Measurements from ENCODE around the gene TNFRSF14.

TNFRSF14 gene

GRCh38 chr1:2523891-2524609 lies 32.1 kb upstream of the TNFRSF14 start:
- H3K27me3 ChIP-seq (replicated peaks; ENCODE audit: control insufficient read depth, insufficient read depth, low read length), result no peaks in the 10 kb centered on the region
- TF ChIP-seq CTCF (IDR thresholded peaks at IDR 0.05; ENCODE audit: insufficient read depth, low read length, poor library complexity, severe bottlenecking), result no peak
- DNase-seq (ENCODE audit: extremely low read depth, insufficient read length), result no peak
- peaks cover 16% of the 10 kb centered on the region for H3K36me3 ChIP-seq (ENCODE audit: control insufficient read depth, insufficient read depth, low read length)
- H3K4me3 ChIP-seq (replicated peaks; ENCODE audit: low read depth, low read length), result no peak overlapping the region; the same call in 1 of the 2 replicates

- no peaks in the 10 kb centered on the region; the same call in 1 of the 2 replicates for H3K27me3 ChIP-seq (replicated peaks; ENCODE audit: control insufficient read depth, insufficient read depth, low read length)
- DNase-seq (ENCODE audit: extremely low read depth, insufficient read length), result no peak
- H3K4me3 ChIP-seq (replicated peaks; ENCODE audit: low read depth, low read length), result peak overlapping the region; percentile 78
- TF ChIP-seq CTCF (IDR thresholded peaks at IDR 0.05; ENCODE audit: insufficient read depth, low read length, poor library complexity, severe bottlenecking), result no peak
- peaks cover 7% of the 10 kb centered on the region for H3K36me3 ChIP-seq (ENCODE audit: control insufficient read depth, insufficient read depth, low read length)
Measured at GRCh38 chr1:2525572-2525919, 30.6 kb upstream of the TNFRSF14 start.

- TF ChIP-seq CTCF (IDR thresholded peaks at IDR 0.05; ENCODE audit: insufficient read depth, low read length, poor library complexity, severe bottlenecking), result no peak
- DNase-seq (ENCODE audit: extremely low read depth, insufficient read length), result peak; percentile 92
- peaks cover 2% of the 10 kb centered on the region; the same call in 1 of the 2 replicates for H3K27me3 ChIP-seq (replicated peaks; ENCODE audit: control insufficient read depth, insufficient read depth, low read length)
- peak within 1 kb of the TSS; percentile 78 for H3K4me3 ChIP-seq (replicated peaks; ENCODE audit: low read depth, low read length)
- H3K36me3 ChIP-seq (ENCODE audit: control insufficient read depth, insufficient read depth, low read length), result peaks cover 2% of the 10 kb centered on the region
Measured at GRCh38 chr1:2525920-2526823, 30.0 kb upstream of the TNFRSF14 start, which contains the start of gene PANK4. TSS of gene PANK4 (minus strand) at chr1:2526596. CDS start at chr1:2526587, 9 bp downstream.

- TF ChIP-seq CTCF (IDR thresholded peaks at IDR 0.05; ENCODE audit: insufficient read depth, low read length, poor library complexity, severe bottlenecking), result no peak
- peak overlapping the region; percentile 69 for H3K4me3 ChIP-seq (replicated peaks; ENCODE audit: low read depth, low read length)
- DNase-seq (ENCODE audit: extremely low read depth, insufficient read length), result peak; percentile 69
- peaks cover 2% of the 10 kb centered on the region; the same call in 1 of the 2 replicates for H3K27me3 ChIP-seq (replicated peaks; ENCODE audit: control insufficient read depth, insufficient read depth, low read length)
- no peaks in the 10 kb centered on the region for H3K36me3 ChIP-seq (ENCODE audit: control insufficient read depth, insufficient read depth, low read length)
Measured at GRCh38 chr1:2526824-2527555, 29.2 kb upstream of the TNFRSF14 start.

- no peak for DNase-seq (ENCODE audit: extremely low read depth, insufficient read length)
- Histone ChIP-seq H3K36me3 (ENCODE audit: control insufficient read depth, insufficient read depth, low read length) (no peaks in the 10 kb centered on the region), H3K4me3 (replicated peaks; ENCODE audit: low read depth, low read length) (no peak overlapping the region), H3K27me3 (replicated peaks; ENCODE audit: control insufficient read depth, insufficient read depth, low read length) (peaks cover 2% of the 10 kb centered on the region; the same call in 1 of the 2 replicates)
- TF ChIP-seq CTCF (IDR thresholded peaks at IDR 0.05; ENCODE audit: insufficient read depth, low read length, poor library complexity, severe bottlenecking), result no peak
Measured at GRCh38 chr1:2527556-2527860, 28.7 kb upstream of the TNFRSF14 start.

Data from GM06990 (cell line).